ENCODE data around the gene ARNT2. TPM values are rescaled to one million over a fixed set of nuclear protein-coding genes. Genes with fewer than 3 reads are reported as not detected.

The ARNT2 gene
- total and polyA plus RNA-seq, 2 experiments from 2014 or later, result 4.6 to 11.6 TPM

DNA sequence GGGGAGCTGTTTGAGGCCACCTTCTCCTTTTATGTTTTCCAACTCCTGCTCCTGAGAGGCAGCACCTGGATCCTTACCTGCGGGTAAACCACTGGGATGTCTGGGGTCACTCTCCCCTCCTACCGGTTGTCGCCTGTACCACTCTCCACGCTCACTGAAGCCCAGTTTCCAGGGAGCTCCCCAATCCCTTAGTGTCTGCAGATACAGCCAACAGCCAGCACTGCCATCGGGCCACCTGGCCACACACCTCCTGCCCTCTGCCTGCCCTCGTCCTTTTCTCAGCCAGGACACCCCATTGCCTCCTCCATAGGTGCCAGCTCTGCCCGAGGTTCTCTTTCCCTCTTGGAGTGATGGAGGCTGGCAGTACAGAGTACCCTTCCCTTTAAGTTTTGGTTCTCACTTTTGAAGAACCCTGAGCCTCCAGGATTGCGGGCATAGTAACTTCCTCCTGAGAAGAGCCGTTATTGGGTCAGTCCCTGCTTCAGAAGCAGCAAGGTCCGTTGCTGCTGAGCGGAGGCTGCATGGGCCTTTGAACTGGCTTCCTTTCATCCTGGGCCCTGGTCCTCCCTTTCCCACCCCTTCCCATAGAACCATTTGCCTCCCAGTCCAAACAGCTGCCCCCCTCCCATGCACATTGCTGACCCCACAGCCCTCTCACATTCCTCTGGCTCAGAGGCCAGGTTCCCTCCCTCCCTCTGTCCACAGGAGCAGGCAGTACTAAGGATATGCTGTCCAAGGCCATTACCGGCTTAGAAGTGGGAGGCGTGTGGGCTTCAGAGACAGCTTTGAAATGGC lies 30.9 kb downstream of the ARNT2 start:
- Histone ChIP-seq H3K79me2 (replicated peaks; ENCODE audit: insufficient read depth) (no peaks in the 10 kb centered on the region), H4K20me1 (replicated peaks; ENCODE audit: insufficient read depth) (no peaks in the 10 kb centered on the region; the same call in none of the 2 replicates), H3K4me2 (no peak overlapping the region), H3K27ac (ENCODE audit: low read depth) (no peak overlapping the region), H3F3A (replicated peaks; ENCODE audit: low read depth) (no peaks in the 10 kb centered on the region), H3K4me3 (no peak overlapping the region), H3K36me3 (ENCODE audit: insufficient read depth) (no peaks in the 10 kb centered on the region), H3K4me1 (ENCODE audit: insufficient read depth) (no peaks in the 10 kb centered on the region), H2AFZ (no peak overlapping the region), H3K9me2 (ENCODE audit: insufficient read depth) (peaks cover 7% of the 10 kb centered on the region), H3K27me3 (ENCODE audit: insufficient read depth) (no peaks in the 10 kb centered on the region)
- Mint-ChIP-seq H3K4me3 (no peak overlapping the region; the same call in 2 of the 3 replicates), H3K27me3 (ENCODE audit: insufficient read depth, low read depth, poor library complexity) (peaks cover 11% of the 10 kb centered on the region), H3K4me1 (peaks cover 12% of the 10 kb centered on the region), H3K27ac (no peak overlapping the region), H3K36me3 (ENCODE audit: low read depth) (no peaks in the 10 kb centered on the region; the same call in 2 of the 3 replicates), H3K9me3 (no peaks in the 10 kb centered on the region)
- TF ChIP-seq STAT1 (IDR thresholded peaks at IDR 0.05; ENCODE audit: unreplicated experiment) (no peak), CREB1 (CRISPR knock-in tag; IDR thresholded peaks at IDR 0.05; ENCODE audit: low read depth) (no peak), EZH2 (IDR thresholded peaks at IDR 0.05; ENCODE audit: low read depth, unreplicated experiment) (no peak), JUNB (IDR thresholded peaks at IDR 0.05; ENCODE audit: unreplicated experiment) (no peak), ZNF331 (CRISPR knock-in tag; IDR thresholded peaks at IDR 0.05; ENCODE audit: low read depth) (no peak), ZNF114 (CRISPR knock-in tag; IDR thresholded peaks at IDR 0.05) (no peak), POLR2AphosphoS5 (IDR thresholded peaks at IDR 0.05; ENCODE audit: low read depth) (no peak)
- TF ChIP-seq, protein P1, sequence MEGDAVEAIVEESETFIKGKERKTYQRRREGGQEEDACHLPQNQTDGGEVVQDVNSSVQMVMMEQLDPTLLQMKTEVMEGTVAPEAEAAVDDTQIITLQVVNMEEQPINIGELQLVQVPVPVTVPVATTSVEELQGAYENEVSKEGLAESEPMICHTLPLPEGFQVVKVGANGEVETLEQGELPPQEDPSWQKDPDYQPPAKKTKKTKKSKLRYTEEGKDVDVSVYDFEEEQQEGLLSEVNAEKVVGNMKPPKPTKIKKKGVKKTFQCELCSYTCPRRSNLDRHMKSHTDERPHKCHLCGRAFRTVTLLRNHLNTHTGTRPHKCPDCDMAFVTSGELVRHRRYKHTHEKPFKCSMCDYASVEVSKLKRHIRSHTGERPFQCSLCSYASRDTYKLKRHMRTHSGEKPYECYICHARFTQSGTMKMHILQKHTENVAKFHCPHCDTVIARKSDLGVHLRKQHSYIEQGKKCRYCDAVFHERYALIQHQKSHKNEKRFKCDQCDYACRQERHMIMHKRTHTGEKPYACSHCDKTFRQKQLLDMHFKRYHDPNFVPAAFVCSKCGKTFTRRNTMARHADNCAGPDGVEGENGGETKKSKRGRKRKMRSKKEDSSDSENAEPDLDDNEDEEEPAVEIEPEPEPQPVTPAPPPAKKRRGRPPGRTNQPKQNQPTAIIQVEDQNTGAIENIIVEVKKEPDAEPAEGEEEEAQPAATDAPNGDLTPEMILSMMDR (conservative IDR thresholded peaks at IDR 0.05; ENCODE audit: low read depth in 2 of 2), result no peak
- TF ChIP-seq, protein P2, sequence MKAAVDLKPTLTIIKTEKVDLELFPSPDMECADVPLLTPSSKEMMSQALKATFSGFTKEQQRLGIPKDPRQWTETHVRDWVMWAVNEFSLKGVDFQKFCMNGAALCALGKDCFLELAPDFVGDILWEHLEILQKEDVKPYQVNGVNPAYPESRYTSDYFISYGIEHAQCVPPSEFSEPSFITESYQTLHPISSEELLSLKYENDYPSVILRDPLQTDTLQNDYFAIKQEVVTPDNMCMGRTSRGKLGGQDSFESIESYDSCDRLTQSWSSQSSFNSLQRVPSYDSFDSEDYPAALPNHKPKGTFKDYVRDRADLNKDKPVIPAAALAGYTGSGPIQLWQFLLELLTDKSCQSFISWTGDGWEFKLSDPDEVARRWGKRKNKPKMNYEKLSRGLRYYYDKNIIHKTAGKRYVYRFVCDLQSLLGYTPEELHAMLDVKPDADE (IDR thresholded peaks at IDR 0.05), result no peak
- TF ChIP-seq, protein P3, sequence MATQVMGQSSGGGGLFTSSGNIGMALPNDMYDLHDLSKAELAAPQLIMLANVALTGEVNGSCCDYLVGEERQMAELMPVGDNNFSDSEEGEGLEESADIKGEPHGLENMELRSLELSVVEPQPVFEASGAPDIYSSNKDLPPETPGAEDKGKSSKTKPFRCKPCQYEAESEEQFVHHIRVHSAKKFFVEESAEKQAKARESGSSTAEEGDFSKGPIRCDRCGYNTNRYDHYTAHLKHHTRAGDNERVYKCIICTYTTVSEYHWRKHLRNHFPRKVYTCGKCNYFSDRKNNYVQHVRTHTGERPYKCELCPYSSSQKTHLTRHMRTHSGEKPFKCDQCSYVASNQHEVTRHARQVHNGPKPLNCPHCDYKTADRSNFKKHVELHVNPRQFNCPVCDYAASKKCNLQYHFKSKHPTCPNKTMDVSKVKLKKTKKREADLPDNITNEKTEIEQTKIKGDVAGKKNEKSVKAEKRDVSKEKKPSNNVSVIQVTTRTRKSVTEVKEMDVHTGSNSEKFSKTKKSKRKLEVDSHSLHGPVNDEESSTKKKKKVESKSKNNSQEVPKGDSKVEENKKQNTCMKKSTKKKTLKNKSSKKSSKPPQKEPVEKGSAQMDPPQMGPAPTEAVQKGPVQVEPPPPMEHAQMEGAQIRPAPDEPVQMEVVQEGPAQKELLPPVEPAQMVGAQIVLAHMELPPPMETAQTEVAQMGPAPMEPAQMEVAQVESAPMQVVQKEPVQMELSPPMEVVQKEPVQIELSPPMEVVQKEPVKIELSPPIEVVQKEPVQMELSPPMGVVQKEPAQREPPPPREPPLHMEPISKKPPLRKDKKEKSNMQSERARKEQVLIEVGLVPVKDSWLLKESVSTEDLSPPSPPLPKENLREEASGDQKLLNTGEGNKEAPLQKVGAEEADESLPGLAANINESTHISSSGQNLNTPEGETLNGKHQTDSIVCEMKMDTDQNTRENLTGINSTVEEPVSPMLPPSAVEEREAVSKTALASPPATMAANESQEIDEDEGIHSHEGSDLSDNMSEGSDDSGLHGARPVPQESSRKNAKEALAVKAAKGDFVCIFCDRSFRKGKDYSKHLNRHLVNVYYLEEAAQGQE (IDR thresholded peaks at IDR 0.05; ENCODE audit: unreplicated experiment), result no peak
- DNase-seq (ENCODE audit: low spot score) (no peak), ATAC-seq (no peak)
